Measurements from ENCODE around the gene SLC35E1.
"Not testable (repeated sequence)": the region's sequence is repeated elsewhere in the genome, so short reads cannot be mapped to it uniquely, and the experiment has no call there.

Gene SLC35E1

DNA sequence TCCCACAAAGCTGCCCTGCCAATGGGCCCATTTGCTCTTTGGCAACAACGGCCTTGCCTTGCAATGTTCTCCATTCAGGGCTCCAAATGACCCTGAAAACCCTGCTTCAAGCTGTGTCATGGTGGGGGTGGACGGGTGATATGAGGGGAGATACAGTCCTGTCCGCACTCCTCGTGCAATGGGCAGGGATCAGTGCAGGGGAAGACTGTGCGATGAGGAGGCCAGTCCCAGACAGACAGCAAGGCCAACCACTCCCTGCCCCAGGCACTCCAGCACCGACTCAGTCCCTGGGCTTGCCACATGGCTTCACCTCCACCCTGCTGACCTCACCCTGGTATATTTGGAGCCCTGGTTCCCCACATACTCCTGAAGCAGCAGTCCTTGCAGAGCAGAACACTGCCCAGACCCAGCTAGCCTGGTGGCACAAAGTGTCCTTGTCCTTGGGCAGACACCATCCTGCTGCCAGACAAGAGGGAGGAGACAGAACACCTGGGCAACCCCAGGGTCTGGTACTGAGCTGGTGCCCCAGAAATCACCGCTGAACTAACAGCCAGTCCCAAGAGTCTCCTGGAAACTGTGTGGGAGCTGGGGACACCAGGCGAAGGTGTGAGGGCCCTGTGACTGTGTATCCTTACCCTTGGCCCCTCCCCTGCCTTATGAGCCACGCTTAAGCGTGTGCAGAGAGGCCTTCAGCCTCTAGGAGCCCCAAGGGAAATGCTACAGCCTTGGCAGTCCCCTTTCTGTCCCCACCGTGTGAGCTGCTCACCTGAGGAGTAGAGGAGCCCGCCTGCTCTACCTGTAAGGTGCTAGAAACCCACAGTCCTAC, 9.1 kb upstream of the SLC35E1 start:
- no peak for DNase-seq (ENCODE audit: low read depth)

DNA sequence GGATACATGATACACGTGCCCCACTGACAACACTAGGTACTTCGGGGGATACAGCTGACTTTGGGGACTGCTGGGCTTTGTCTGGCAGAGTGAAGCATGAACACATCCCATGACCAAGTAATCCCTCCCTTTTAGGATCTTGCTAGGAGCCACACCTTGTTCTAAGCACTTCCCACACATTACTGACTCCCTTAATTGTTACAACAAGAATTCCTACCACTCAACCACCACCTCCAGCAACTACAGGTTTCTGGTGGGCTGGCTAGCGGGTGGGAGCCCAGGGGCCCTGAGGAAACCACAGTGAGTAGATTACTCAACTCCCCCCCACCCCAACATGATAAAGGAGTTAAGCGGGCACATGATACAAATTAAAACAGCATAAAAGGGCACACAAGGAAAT, 7.2 kb upstream of the SLC35E1 start:
- DNase-seq (ENCODE audit: low read depth), result no peak

DNA sequence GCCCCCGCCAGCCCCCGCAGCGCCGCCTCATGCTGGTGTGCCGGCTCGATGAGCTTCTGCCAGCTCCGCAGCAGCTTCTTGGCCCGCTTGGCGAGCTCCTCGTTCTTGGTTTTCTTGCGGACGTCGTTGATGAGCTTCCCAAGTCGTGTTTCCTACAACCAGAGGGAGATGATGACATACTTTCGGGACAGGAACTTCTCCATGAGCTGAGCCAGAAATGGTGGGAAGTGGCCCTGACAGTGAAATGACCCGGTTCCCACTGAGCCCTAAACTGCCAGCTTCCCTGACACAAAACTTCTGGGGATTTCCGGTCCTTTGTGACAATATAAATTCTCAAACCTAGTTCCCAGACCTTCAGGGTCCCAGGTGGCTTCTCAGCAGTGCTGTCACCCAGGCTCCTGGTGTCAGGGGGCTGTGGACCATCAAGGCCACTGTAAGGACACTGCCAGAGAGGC, 5.3 kb upstream of the SLC35E1 start:
- DNase-seq (ENCODE audit: low read depth), result no peak

DNA sequence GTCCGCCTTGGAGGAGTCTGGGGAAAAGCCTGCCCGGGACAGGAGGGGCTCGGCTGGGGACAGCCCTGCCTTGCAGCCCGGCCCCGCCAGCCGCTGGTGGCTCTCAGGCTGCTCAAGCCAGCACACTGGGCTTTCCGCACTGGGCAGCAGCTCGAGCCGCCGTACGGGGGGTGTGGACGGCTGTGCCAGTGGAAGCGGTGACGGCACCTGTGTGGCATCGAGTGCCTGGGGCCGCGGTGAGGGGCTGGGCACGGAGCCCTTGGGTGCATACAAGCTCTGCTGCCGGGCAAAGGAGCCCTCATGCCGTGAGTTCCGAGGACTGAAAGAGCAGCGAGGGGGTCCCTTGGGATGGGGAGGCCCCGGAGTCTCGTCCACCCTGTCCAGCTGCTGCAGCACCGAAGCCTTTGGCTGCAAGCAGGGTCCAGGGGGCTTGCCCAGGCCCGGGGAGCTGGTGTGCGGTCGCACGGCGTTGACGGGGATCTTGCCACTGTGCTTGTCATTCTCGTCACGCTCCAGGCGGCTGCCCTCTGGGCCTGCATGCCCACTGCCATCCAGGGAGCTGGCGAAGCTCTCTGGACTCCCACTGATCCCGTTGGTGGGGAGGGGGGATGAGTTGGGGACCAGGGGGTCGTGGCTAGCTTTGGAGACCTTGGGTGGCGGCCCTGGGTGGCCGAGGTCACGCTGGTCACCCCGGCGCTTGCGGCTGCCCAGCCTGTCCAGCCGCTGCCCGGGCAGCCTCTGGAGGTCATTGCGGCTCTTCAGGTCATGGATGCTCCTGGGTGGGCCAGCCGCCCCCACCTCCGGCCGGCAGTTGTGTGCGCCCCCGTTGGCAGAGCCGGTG, 4.7 kb upstream of the SLC35E1 start:
- no peak for DNase-seq (ENCODE audit: low read depth)

DNA sequence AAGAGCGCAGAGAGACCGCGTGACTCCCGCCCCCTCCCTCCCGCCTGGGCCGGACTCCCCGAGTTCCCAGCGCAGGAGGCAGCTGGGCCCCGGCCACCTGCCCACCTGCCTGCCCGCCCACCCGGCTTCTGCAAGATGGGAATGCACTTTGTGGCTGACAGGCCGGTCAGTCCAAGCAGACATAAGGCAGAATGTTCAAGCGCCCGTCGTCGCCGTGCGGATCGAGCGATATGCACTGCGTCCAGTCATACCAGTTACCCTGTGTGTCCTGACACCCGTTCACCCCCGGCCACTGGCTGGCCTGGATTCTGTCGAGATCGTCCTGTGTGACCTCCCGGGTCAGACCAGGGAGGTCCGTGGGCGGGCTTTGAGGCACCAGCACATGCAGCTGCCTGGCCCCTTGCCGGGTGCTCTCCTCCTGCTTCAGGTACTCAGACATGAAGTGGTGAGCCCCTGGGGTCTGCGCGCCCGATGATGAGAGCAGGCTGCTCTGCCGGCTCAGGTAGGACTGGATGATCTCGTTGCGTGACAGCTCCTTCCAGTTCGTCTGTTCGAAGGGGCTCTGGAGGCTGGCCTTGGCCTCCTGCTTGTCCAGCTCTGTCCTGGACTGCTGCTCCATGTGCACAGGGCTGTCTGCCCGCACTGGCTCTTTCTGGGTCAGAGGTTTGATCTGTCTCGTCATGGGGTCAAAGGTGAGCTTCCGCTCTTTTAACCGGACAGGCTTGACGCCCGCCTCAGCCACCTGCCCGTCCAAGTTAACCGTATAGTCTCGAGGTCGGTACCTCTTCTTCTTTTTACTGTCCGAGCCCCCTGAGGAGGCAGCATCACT, 3.9 kb upstream of the SLC35E1 start:
- DNase-seq (ENCODE audit: low read depth), result no peak

DNA sequence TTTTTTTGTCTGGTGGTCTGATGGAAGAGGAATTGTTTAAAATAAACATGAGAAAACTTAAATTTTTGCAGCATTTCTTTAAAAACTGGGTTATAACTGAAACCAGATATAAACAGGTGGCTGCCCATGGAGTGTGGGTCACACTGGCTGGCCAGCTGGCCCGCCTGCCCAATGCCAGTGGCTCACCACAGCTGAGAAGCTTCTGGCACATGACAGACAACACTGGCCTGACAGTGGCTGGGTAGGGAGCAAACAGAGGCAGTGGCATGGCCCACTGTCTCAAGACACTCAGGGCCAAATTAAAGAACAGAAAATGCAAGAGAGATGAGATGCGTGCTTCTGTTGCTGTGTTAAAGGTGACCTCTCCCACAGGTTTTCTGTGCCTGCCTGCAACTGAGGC, 3.1 kb upstream of the SLC35E1 start:
- DNase-seq (ENCODE audit: low read depth), result no peak

DNA sequence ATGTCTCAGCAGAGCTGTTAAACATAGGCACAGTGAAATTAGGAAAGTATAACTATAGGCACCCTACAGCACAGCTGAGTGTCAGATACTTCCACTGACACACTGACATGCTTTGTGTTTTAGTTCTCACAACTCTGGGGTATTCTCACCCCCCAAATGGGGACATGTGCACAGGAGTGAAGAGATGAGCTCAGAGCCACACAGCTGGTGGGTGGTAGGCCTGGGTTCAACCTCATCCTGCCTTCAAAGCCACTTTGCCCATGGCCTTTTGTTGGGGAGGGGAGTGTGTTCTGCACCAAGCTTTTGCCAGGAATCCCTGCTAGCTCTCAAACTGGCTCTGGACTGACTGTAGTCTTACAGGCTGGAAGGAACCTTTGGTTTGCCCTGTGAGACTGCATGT, 1.7 kb upstream of the SLC35E1 start:
- no peak for DNase-seq (ENCODE audit: low read depth)

DNA sequence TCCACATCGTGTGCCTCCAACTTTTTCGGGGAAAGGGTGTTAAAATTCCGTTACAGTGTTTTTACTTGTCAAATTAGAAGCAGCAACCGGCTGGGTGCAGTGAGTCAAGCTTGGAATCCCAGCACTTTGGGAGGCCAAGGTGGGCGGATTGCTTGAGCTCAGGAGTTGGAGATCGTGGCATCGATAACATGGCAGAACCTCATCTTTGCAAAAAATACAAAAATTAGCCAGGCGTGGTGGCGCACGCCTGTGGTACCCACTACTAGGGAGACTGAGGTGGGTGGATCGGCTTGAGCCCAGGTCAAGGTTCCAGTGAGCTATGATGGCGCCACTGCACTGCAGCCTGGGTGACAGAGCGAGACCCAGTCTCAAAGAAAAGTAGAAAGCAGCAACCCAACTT, 1.1 kb upstream of the SLC35E1 start:
- no peak for DNase-seq (ENCODE audit: low read depth)

DNA sequence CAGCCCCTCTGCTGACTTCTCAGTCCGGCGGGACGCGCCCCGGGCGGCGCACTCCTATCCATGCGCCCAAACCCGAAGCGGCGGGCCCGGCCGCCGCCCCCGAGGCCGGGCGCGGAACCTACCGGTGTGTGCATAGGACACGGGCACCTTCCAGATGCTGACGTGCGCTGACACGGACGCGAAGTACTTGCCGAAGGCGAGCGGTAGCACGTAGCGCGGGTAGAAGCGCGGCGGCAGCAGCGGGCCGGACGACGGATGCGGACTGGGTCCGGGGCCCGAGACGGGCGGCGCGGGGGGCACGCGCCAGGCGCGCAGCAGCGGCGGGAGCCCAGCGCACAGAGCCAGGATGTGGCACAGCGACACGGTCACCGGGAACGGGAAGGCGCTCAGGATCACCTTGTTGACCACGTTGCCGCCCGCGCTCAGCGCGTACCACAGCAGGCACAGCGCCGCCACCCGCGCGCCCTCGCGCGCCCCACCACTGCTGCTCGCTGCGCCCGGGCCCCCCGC, 338 bp downstream of the SLC35E1 start:
- no peak for DNase-seq (ENCODE audit: low read depth)

DNA sequence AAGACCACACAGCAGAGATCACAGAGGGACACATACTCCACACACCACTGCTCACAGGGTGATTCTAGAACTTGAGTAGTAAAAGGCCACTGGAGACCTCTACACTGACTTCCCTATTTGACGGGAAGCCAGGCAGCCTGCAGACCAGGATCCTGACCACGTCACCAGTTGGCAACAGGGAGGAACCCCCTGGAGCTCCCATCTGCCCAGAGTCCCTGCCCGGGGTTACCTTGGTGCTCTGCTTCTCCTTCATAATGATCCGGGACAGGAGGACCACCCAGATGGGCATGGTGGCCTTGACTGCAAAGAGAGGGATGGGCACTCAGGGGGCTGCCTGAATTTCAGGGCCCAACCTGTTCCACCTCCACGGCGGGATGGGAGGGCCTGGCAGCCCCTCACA, 932 bp downstream of the SLC35E1 start:
- no peak for DNase-seq (ENCODE audit: low read depth)

DNA sequence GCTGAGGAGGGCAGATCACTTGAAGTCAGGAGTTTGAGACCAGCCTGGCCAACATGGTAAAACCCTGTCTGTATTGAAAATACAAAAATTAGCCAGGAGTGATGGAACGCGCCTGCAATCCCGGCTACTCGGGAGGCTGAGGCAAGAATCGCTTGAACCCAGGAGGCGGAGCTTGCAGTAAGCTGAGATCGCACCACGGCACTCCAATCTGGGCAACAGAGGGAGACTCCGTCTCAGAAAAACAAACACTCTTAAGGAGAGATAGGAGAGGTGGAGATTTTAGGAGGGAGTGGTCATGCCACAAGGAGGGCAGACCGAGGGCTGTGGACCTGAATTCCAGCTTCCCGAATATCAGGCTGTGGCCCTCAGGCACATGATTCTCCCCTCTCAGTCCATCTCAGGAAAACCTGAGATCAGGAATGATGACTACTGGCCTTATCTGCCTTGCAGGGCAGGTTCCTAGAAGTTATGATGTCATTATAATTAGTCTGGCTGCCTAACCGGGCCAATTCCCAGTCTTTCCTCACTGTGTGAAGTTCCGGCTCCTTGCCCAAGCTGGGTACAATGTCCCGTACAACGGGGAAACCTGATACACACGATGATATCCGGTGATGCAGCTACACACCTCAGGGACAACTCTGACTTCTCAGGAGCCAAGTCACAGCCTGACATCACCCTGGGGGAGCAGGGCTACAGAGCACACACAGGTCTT, 2.5 kb downstream of the SLC35E1 start:
- DNase-seq (ENCODE audit: low read depth), result no peak

DNA sequence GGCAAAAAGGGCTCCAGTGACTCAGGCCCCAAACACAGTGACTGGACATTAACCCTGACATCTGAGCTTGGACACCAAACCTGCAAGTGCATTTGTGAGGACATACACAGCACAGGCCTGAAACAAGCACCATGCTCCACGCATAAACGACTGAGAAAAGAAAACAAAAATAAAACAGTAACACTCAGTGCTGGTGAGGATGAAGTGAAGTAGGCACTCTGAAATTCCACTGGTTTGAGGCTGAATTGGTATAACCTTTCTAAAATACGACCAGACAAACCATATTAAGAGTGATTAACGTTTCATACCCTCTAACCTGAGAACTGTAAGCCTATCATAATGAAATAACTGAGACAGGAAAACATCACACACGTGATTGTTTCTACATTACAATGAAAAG, 5.5 kb downstream of the SLC35E1 start:
- no peak for DNase-seq (ENCODE audit: low read depth)

DNA sequence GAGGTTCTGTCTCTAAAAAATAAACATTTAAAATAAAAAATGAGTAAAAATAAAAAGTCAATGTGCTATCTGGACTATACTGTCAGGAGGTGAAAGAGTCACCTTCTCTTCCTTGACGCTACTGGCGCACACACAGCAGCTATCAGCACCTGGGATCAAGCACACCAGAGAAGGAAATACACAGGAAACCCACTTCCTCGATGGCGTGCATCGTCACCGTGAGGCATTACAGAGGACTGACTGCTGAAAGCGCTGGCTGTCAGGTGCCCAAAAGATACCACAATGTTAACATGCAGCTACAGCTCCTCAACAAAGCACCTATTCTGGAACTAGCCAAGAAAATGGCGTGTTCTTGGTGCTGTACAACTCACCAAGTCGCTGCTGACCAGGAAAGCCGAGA, 6.1 kb downstream of the SLC35E1 start:
- no peak for DNase-seq (ENCODE audit: low read depth)

DNA sequence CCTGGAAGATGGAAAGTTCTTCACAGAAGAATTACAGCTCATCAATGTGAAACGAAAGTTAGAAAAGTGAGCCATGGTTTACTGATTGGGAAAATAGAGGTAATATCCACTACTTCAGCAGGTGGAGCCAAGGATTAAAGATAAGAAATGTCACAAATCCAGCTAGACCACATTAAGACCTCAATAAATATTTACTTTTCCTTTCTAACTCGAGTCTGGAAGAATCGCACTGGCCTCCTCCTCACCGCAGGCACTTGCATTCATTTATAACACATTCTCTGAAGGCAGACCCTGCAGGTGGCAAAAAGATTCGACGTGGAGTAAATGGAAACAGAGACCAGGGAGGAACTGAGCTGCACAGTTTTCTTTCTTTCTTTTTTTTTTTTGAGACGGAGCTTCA, 7.4 kb downstream of the SLC35E1 start:
- DNase-seq (ENCODE audit: low read depth), result no peak

DNA sequence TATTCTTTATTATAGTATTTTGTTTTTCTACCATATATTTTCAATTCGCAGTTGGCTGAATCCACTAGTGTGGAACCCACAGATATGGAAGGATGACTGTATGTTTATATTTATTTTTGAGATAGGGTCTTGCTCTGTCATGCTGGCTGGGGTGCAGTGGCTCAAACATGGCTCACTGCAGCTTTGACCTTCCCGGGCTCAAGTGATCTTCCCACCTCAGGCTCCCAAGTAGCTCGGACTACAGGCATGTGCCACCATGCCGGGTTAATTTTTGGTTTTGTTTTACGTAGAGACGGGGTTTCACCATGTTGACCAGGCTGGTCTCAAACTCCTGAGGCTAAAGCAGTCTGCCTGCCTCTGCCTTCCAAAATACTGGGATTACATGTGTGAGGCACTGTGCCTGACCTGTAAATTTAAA, 9.6 kb downstream of the SLC35E1 start:
- DNase-seq (ENCODE audit: low read depth), result no peak

DNA sequence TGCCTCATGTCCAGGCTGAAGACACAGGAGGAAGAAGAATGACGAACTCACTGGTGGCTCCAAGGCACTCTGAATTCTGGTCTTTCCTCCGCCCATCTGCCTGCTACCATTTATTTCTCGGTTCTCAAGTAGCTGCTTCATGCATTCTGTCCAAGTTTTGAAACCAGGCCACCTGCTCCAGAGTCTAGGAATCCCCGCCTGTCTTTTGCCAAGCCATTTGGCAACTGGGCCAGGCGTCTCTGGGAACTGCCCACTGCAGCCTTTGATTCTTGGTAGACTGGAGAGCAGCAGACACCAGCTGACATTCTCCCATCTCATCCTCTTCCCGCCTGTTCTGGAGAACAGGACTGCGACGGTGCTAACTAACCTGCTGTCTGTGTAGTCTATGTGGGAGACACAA, 10.8 kb downstream of the SLC35E1 start:
- no peak for DNase-seq (ENCODE audit: low read depth)

DNA sequence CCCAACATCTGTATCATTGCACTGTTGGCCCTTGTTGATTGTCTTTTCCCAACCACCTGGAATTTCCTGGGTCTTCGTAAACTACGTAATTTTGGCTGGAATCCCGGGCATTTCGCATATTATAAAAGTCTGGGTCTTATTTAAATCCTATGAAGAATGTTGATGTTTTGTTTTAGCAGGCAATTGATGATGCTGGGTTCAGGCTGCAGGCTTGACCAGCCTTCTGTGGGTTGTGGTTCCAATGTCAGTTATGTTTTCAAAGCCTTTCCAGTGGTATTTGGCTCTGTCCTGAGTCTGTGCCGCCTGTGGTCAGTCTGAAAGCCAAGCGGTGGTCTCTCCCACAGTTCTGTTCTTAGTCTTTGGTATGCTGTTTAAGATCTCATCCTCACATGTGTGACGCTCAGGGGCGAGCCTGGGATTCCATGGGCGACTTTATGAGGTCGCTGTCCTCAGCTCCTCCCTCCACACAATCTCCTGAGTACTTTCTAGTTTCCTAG, 12.4 kb downstream of the SLC35E1 start:
- DNase-seq (ENCODE audit: low read depth), result no peak

DNA sequence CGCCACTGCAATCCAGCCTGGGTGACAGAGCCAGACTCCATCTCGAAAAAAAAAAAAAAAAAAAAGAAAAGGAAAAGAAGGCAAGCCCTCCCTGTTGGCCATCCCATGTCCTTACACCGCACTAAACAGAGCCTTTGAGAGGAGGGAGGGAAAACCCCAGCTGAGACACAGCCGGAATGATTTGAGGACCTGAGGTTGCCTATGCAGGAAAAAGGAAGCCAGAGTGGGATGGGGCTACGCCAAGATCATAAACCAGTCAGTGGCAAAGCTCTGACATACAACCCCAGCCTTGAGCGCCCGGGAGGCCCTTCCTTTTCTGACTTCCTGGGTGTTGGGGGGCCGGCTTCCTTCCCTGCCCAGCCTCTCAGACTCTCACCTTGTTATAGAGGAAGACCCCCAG, 17.4 kb downstream of the SLC35E1 start:
- no peak for DNase-seq (ENCODE audit: low read depth)

DNA sequence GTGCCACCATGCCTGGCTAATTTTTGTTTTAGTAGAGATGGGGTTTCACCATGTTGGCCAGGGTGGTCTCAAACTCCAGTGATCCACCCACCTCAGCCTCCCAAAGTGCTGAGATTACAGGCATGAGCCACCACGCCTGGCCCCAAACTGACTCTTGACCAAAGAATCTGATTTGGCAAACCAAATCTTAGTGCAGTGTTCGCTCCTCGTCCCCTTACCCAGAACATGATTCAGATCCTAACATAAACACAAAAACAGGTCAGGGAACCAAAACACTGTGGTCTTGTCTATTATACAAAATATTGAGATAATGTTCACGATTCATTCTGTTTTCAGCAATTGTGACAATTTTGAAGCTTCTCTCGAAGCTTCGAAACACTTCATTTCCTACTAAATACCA, 20.3 kb downstream of the SLC35E1 start:
- DNase-seq (ENCODE audit: low read depth), result not testable (repeated sequence)

DNA sequence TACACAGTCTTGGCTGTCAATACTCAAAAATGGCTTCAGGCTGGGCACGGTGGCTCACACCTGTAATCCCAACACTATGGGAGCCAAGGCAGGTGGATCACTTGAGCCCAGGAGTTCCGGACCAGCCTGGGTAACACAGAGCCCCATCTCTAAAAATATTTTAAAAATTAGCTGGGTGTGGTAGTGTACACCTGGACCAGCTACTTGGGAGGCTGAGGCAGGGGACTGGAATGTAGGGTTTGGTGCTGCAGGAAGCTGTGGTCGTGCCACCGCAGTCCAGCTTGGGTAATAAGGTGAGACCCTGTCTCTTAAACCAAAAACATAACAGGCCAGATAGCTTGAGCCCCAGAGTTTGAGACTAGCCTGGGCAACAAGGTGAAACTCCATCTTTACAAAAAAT, 23.3 kb downstream of the SLC35E1 start:
- DNase-seq (ENCODE audit: low read depth), result no peak

DNA sequence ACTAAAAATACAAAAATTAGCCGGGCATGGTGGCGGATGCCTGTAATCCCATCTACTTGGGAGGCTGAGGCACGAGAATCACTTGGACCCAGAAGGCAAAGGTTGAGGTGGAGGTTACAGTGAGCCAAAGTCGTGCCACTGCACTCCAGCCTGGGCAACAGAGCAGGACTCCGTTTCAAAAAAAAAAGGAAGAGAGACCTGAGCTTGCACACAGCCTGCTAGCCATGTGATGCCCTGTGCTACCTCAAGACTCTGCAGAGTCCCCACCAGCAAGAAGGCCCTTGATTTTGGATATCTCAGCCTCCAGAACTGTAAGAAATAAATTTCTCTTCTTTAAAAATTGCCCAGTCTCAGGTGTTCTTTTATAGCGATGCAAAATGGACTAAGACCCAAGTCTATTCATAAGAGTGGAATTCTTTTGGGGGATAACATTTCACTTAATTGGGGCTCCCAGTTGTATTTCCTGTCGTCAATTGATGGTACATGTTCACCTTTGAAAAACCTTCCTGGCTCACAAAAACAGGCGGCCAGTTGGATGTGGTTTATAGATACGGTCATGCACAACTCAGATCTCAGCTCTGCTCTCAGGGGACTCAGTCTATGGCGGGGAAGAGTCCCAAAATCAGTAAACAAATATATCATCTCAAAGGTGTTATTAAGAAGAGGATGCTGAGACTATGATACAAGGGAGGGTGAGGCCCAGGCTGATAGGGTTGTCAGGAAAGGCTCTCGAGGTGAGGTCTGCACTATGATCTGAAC, 27.6 kb downstream of the SLC35E1 start:
- DNase-seq (ENCODE audit: low read depth), result no peak
